HG03097 (cell line): ENCODE measurements around the gene GUCY2F.

ENCODE experiments used
- ATAC-seq: cut with Tn5 transposase; IDR thresholded peaks from one replicate; pipeline ENCODE4 v1.9.1; 2021; ENCODE audit not compliant: unreplicated experiment, low FRiP score

GUCY2F gene

GRCh38 chrX:109481986-109482385 is at the start of gene GUCY2F:
GUCY2F (minus strand) TSS chrX:109482086; CDS start chrX:109475936, 6,150 bp downstream.
- no peak for ATAC-seq

- ATAC-seq: no peak
Measured at GRCh38 chrX:109519001-109519400, 37.1 kb upstream of the GUCY2F start.

- no peak for ATAC-seq
Measured at GRCh38 chrX:109511113-109511512, 29.2 kb upstream of the GUCY2F start.

GRCh38 chrX:109508915-109509314 is 27.0 kb upstream of the GUCY2F start:
- ATAC-seq: no peak

GRCh38 chrX:109501176-109501575 is 19.3 kb upstream of the GUCY2F start:
- no peak for ATAC-seq

GRCh38 chrX:109498434-109498833 is 16.5 kb upstream of the GUCY2F start:
- ATAC-seq: no peak

GRCh38 chrX:109489174-109489573 is 7.3 kb upstream of the GUCY2F start:
- no peak for ATAC-seq

- ATAC-seq: no peak
Measured at GRCh38 chrX:109487640-109488039, 5.8 kb upstream of the GUCY2F start.

- no peak for ATAC-seq
Measured at GRCh38 chrX:109485470-109486340, 3.8 kb upstream of the GUCY2F start.

GRCh38 chrX:109484886-109485285 is 3.0 kb upstream of the GUCY2F start:
- ATAC-seq: no peak

- no peak for ATAC-seq
Measured at GRCh38 chrX:109475174-109475891, 6.6 kb downstream of the GUCY2F start.

- no peak for ATAC-seq
Measured at GRCh38 chrX:109472939-109473735, 8.7 kb downstream of the GUCY2F start.

- no peak for ATAC-seq
Measured at GRCh38 chrX:109464231-109464630, 17.7 kb downstream of the GUCY2F start.

- no peak for ATAC-seq
Measured at GRCh38 chrX:109463784-109464183, 18.1 kb downstream of the GUCY2F start.

GRCh38 chrX:109448282-109448938 is 33.5 kb downstream of the GUCY2F start:
- no peak for ATAC-seq

GRCh38 chrX:109441266-109441665 is 40.6 kb downstream of the GUCY2F start:
- no peak for ATAC-seq

GRCh38 chrX:109440475-109440874 is 41.4 kb downstream of the GUCY2F start:
- no peak for ATAC-seq

- no peak for ATAC-seq
Measured at GRCh38 chrX:109409181-109409580, 72.7 kb downstream of the GUCY2F start.

- no peak for ATAC-seq
Measured at GRCh38 chrX:109403922-109404321, 78.0 kb downstream of the GUCY2F start.

GRCh38 chrX:109399831-109400230 is 82.1 kb downstream of the GUCY2F start:
- no peak for ATAC-seq
